Endothelial cell of umbilical vein (primary cell): ENCODE data around the gene ITPKB. TPM values are rescaled to one million over a fixed set of nuclear protein-coding genes. Genes with fewer than 3 reads are reported as not detected.

Experiments used
- BruUV-seq: library from RNA; stranded (reverse); fragments of 400-500 nt; replicated peaks from 2 replicates; lab custom pipeline; 2021; lab: Mats Ljungman, UMichigan
- CTCF ChIA-PET: fragments of 300-600, 350-600 bp; sonication (Branson Sonifier 250); formaldehyde crosslinking; loops from one replicate; lab custom pipeline; 2021; ENCODE audit warnings: antibody characterized with exemption, inconsistent platforms; lab: Charles Lee
- POLR2A ChIA-PET: fragments of 300-600, 350-600 bp; sonication (Branson Sonifier 250); formaldehyde crosslinking; loops from one replicate; lab custom pipeline; 2021; ENCODE audit warnings: antibody characterized with exemption, inconsistent platforms; lab: Charles Lee
- DNase-seq: peaks from one replicate; pipeline ENCODE4 v3.0.0-alpha.2; 2011; ENCODE audit warnings: low read depth, low spot score
- FAIRE-seq: peaks from 2 replicates; lab custom pipeline; 2011; peaks lifted over from hg19 to GRCh38; lab: Jason Lieb, UNC
- H2AFZ ChIP-seq: 2 replicates; pipeline ENCODE4 v1.6.0; 2012; ENCODE audit warnings: low read depth, low read length, control low read depth, inconsistent platforms
- H3K27ac ChIP-seq: 2 replicates; pipeline ENCODE4 v1.5.1; 2011; ENCODE audit warnings: low read depth, mild to moderate bottlenecking, control low read depth, low read length, moderate library complexity; ENCODE audit not compliant: insufficient read depth
- H3K27me3 ChIP-seq, 2 experiments: 2 replicates each; pipeline versions ENCODE4 v1.6.0 to v1.6.1; 2011; ENCODE audit warnings: low read length in 2 of 2, mixed read lengths in 1 of 2; ENCODE audit not compliant: control insufficient read depth in 2 of 2, insufficient read depth in 2 of 2
- H3K36me3 ChIP-seq, 2 experiments: 2 replicates in 1 of 2; 3 replicates in 1 of 2; pipeline ENCODE4 v1.5.1; 2011; ENCODE audit warnings: low read length in 2 of 2, mild to moderate bottlenecking in 1 of 2, moderate library complexity in 1 of 2; ENCODE audit not compliant: control insufficient read depth in 2 of 2, insufficient read depth in 2 of 2; ENCODE audit errors: extremely low read depth in 1 of 2
- H3K4me1 ChIP-seq: 3 replicates; pipeline ENCODE4 v1.5.1; 2011; ENCODE audit warnings: mild to moderate bottlenecking, low read length; ENCODE audit not compliant: control insufficient read depth, insufficient read depth; ENCODE audit errors: extremely low read depth
- H3K4me2 ChIP-seq: 2 replicates; pipeline ENCODE4 v1.6.1; 2011; ENCODE audit warnings: low read length, control low read depth, mixed read lengths; ENCODE audit not compliant: insufficient read depth
- H3K4me3 ChIP-seq, 3 experiments: fragments of 200-600 bp in 1 of 3; sonication (generic), shearing (Covaris generic) in 1 of 3; replicated peaks in 1 of 3; 2 replicates each; pipeline ENCODE4 v1.5.1; 2011 to 2016; ENCODE audit warnings: control low read depth in 3 of 3, low read length in 3 of 3, mild to moderate bottlenecking in 2 of 3, inconsistent platforms in 1 of 3, low read depth in 1 of 3, moderate library complexity in 1 of 3; ENCODE audit not compliant: insufficient read depth in 1 of 3
- H3K79me2 ChIP-seq: 2 replicates; pipeline ENCODE4 v1.6.0; 2012; ENCODE audit warnings: low read length, inconsistent platforms; ENCODE audit not compliant: control insufficient read depth, insufficient read depth
- H3K9ac ChIP-seq: replicated peaks from 2 replicates; pipeline ENCODE3; 2011; ENCODE audit warnings: low read length, control low read depth; ENCODE audit not compliant: insufficient read depth; ENCODE audit errors: extremely low read depth
- H3K9me1 ChIP-seq: replicated peaks from 3 replicates; pipeline ENCODE4 v1.6.0; 2011; ENCODE audit warnings: mild to moderate bottlenecking, low read length; ENCODE audit not compliant: control insufficient read depth, insufficient read depth; ENCODE audit errors: extremely low read depth
- H3K9me3 ChIP-seq: replicated peaks from 2 replicates; pipeline ENCODE4 v1.5.1; 2012; ENCODE audit warnings: low read length, inconsistent platforms; ENCODE audit not compliant: control insufficient read depth, insufficient read depth
- H4K20me1 ChIP-seq: replicated peaks from 2 replicates; pipeline ENCODE3; 2011; ENCODE audit warnings: mild to moderate bottlenecking, low read length; ENCODE audit not compliant: control insufficient read depth, insufficient read depth; ENCODE audit errors: extremely low read depth
- EZH2 ChIP-seq: IDR thresholded peaks from 2 replicates; pipeline ENCODE4 v1.6.1; 2012; ENCODE audit warnings: borderline replicate concordance, low read depth, mild to moderate bottlenecking, moderate library complexity, low read length, inconsistent platforms; ENCODE audit not compliant: severe bottlenecking
- FOS ChIP-seq: IDR thresholded peaks from 2 replicates; pipeline ENCODE4 v1.6.1; 2011; ENCODE audit warnings: mild to moderate bottlenecking, low read length, moderate library complexity, borderline replicate concordance; ENCODE audit not compliant: insufficient read depth
- GATA2 ChIP-seq: IDR thresholded peaks from 2 replicates; pipeline ENCODE4 v1.7.0; 2011; ENCODE audit warnings: low read depth, mild to moderate bottlenecking, moderate library complexity, mixed read lengths, low read length; ENCODE audit not compliant: insufficient read length, insufficient read depth
- JUN ChIP-seq: IDR thresholded peaks from 2 replicates; pipeline ENCODE4 v1.6.1; 2011; ENCODE audit warnings: borderline replicate concordance, low read depth; ENCODE audit not compliant: insufficient read length, insufficient read depth
- MYC ChIP-seq: IDR thresholded peaks from one replicate; pipeline ENCODE4 v1.6.1; 2011; ENCODE audit warnings: mild to moderate bottlenecking, low read depth, low read length
- POLR2A ChIP-seq: IDR thresholded peaks from 2 replicates; pipeline ENCODE4 v1.6.1; 2012; ENCODE audit warnings: low read depth, mild to moderate bottlenecking, control low read depth, low read length
- POLR2AphosphoS5 ChIP-seq: IDR thresholded peaks from 2 replicates; pipeline ENCODE4 v1.6.1; 2012; ENCODE audit warnings: low read depth, mild to moderate bottlenecking, control low read depth, low read length, moderate library complexity; ENCODE audit not compliant: insufficient read depth
- dilution Hi-C: fragments of 300-500 bp; cut with MboI; formaldehyde crosslinking; loops from one replicate; pipeline ENCODE4 v1.15.0; 2019; ENCODE audit warnings: low sequenced_read_pairs; ENCODE audit not compliant: extremely low pct_ligation_motif_present
- intact Hi-C: fragments of 100-400 bp; cut with micrococcal nuclease; formaldehyde crosslinking; loops from one replicate; pipeline ENCODE4 v1.10.0; 2022
- polyA plus RNA-seq, 4 experiments: library from polyadenylated mRNA; depleted of rRNA in 3 of 4; stranded (reverse) in 3 of 4; unstranded in 1 of 4; fragments of >200 nt; gene quantifications; 2 replicates each; pipeline versions ENCODE4 v1.2.1 to v1.2.3, GENCODE V29; 2011 to 2012; ENCODE audit warnings: missing spikeins in 1 of 4
- total RNA-seq: library from RNA; stranded (reverse); gene quantifications from 2 replicates; pipeline ENCODE4 v1.2.3, GENCODE V29; 2021
- TF ChIP-seq, protein P1 (sequence below), 2 donors: IDR thresholded peaks; 1 replicate in 1 of 2; 2 replicates in 1 of 2; pipeline ENCODE4 v1.5.1; 2011; ENCODE audit warnings: low read length in 2 of 2, mild to moderate bottlenecking in 2 of 2, moderate library complexity in 2 of 2, control low read depth in 1 of 2, inconsistent platforms in 1 of 2, low read depth in 1 of 2; ENCODE audit not compliant: insufficient read depth in 1 of 2; ENCODE audit errors: extremely low read depth in 1 of 2
- TF ChIP-seq, protein P2 (sequence below): IDR thresholded peaks from 2 replicates; pipeline ENCODE4 v1.6.1; 2011; ENCODE audit not compliant: insufficient read depth, insufficient read length

ITPKB gene
- total and polyA plus RNA-seq, 2 donors (not counting 3 experiments of a cell fraction or from before 2014, with no cell fraction given) = 7.7 to 34.8 TPM

DNA sequence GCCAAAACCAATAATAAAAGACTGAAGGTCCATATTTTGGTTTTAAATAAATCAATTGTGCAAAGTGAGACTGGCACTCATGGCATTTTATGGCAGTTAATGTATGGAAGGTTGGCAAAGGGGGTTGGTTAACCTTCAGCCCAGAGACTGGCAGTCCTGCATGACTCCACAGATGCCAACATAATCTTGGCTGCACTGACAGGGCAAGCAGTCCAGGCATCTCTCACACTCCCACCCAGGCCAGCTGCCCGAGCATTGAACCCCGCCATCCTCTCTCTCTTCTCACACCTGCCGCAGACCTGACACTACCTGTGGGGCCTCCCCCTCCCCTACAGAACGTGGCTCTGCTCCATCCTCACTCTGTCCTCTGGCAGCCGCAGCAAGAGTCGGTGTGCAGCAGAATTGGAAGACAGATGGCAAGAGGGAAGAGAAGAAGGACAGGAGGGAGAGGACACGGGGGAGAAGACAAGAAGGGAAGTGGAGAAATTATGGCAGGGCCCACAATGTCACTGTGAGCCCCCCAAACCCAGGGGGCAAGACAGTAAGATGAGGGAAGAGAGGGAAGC lies 43.7 kb downstream of the ITPKB start:
- no peaks in the 10 kb centered on the region for H3K79me2 ChIP-seq
- H3K9ac ChIP-seq = no peak overlapping the region
- no peak overlapping the region for H3K4me2 ChIP-seq
- H3K9me3 ChIP-seq = no peaks in the 10 kb centered on the region
- H3K4me1 ChIP-seq = peaks cover 22% of the 10 kb centered on the region
- POLR2A ChIA-PET = no interaction called here
- FAIRE-seq (no peak), DNase-seq (no peak)
- intact Hi-C loops = no loop called here
- TF ChIP-seq POLR2A (no peak), EZH2 (no peak), MYC (no peak), FOS (no peak), JUN (no peak), GATA2 (no peak), POLR2AphosphoS5 (no peak)
- TF ChIP-seq, protein P1, sequence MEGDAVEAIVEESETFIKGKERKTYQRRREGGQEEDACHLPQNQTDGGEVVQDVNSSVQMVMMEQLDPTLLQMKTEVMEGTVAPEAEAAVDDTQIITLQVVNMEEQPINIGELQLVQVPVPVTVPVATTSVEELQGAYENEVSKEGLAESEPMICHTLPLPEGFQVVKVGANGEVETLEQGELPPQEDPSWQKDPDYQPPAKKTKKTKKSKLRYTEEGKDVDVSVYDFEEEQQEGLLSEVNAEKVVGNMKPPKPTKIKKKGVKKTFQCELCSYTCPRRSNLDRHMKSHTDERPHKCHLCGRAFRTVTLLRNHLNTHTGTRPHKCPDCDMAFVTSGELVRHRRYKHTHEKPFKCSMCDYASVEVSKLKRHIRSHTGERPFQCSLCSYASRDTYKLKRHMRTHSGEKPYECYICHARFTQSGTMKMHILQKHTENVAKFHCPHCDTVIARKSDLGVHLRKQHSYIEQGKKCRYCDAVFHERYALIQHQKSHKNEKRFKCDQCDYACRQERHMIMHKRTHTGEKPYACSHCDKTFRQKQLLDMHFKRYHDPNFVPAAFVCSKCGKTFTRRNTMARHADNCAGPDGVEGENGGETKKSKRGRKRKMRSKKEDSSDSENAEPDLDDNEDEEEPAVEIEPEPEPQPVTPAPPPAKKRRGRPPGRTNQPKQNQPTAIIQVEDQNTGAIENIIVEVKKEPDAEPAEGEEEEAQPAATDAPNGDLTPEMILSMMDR (IDR thresholded peaks at IDR 0.05; ENCODE audit: extremely low read depth in 1 of 2, insufficient read depth in 1 of 2, low read depth in 1 of 2, low read length in 2 of 2) = no peak
- TF ChIP-seq, protein P2, sequence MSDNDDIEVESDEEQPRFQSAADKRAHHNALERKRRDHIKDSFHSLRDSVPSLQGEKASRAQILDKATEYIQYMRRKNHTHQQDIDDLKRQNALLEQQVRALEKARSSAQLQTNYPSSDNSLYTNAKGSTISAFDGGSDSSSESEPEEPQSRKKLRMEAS = no peak
- no peaks in the 10 kb centered on the region for H3K9me1 ChIP-seq
- no TSS peak for BruUV-seq
- H3K4me3 ChIP-seq = no peak overlapping the region
- no peaks in the 10 kb centered on the region for H3K27me3 ChIP-seq
- H3K36me3 ChIP-seq = peaks cover 0 to 4% of the 10 kb centered on the region in 2 experiments
- H2AFZ ChIP-seq = no peak overlapping the region
- dilution Hi-C loops = no loop called here
- H4K20me1 ChIP-seq = no peaks in the 10 kb centered on the region
- CTCF ChIA-PET = no interaction called here
- no peak overlapping the region for H3K27ac ChIP-seq
